ENCODE measurements around the gene IL17RE. TPM values are rescaled to one million over a fixed set of nuclear protein-coding genes. Genes with fewer than 3 reads are reported as not detected.
"Not testable (repeated sequence)": the region's sequence is repeated elsewhere in the genome, so short reads cannot be mapped to it uniquely, and the experiment has no call there.

Gene IL17RE
- polyA plus RNA-seq, 1 experiment = 2.0 TPM

GRCh38 chr3:9870978-9871377, 31.7 kb upstream of the IL17RE start:
- CTCF ChIA-PET = interaction anchor here (0.9 kb wide), 1 partner anchor 155 kb away, joined by 5 read pairs; no protein-coding TSS in a partner anchor
- POLR2A ChIA-PET = interaction anchor here (0.6 to 1.1 kb wide), 8 partner anchors 10 to 297 kb away, joined by 3 to 5 read pairs (median 4); partner anchors contain the start of gene CRELD1
- no peak overlapping the region for H3K4me3 ChIP-seq (ENCODE audit: low read depth, low read length)
- H3K27ac ChIP-seq (ENCODE audit: low read depth, low read length) = peak overlapping the region; percentile 57
- no peaks in the 10 kb centered on the region for H3K27me3 ChIP-seq (ENCODE audit: control insufficient read depth, insufficient read depth, low read length)
- DNase-seq (ENCODE audit: low read depth, low spot score) = peak; percentile 51
- no peaks in the 10 kb centered on the region for H3K9me3 ChIP-seq (ENCODE audit: control insufficient read depth, insufficient read depth, low read length)
- TF ChIP-seq, protein P1, sequence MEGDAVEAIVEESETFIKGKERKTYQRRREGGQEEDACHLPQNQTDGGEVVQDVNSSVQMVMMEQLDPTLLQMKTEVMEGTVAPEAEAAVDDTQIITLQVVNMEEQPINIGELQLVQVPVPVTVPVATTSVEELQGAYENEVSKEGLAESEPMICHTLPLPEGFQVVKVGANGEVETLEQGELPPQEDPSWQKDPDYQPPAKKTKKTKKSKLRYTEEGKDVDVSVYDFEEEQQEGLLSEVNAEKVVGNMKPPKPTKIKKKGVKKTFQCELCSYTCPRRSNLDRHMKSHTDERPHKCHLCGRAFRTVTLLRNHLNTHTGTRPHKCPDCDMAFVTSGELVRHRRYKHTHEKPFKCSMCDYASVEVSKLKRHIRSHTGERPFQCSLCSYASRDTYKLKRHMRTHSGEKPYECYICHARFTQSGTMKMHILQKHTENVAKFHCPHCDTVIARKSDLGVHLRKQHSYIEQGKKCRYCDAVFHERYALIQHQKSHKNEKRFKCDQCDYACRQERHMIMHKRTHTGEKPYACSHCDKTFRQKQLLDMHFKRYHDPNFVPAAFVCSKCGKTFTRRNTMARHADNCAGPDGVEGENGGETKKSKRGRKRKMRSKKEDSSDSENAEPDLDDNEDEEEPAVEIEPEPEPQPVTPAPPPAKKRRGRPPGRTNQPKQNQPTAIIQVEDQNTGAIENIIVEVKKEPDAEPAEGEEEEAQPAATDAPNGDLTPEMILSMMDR (IDR thresholded peaks at IDR 0.05; ENCODE audit: low read depth, low read length) = no peak

DNA sequence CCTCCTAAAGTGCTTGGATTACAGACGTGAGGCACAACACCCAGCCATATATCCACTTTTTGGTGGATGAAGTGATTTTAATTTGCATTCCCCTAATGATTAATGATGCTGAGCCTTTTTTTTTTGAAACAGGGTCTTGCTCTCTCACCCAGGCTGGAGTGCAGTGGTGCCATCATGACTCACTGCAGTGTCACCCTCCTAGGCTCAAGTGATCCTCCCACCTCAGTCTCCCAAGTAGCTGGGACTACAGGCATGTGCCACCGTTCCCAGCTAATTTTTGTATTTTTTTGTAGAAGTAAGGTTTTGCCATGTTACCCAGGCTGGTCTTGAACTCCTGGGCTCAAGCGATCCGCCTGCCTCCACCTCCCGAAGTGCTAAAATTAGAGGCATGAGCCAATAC, 30.6 kb upstream of the IL17RE start:
- CTCF ChIA-PET; DNase-seq (ENCODE audit: low read depth, low spot score); H3K4me3 ChIP-seq (ENCODE audit: low read depth, low read length); H3K27ac ChIP-seq (ENCODE audit: low read depth, low read length); H3K9me3 ChIP-seq (ENCODE audit: control insufficient read depth, insufficient read depth, low read length); H3K27me3 ChIP-seq (ENCODE audit: control insufficient read depth, insufficient read depth, low read length); POLR2A ChIA-PET: not testable (repeated sequence)

- H3K27me3 ChIP-seq (ENCODE audit: control insufficient read depth, insufficient read depth, low read length) = no peaks in the 10 kb centered on the region
- no peaks in the 10 kb centered on the region for H3K9me3 ChIP-seq (ENCODE audit: control insufficient read depth, insufficient read depth, low read length)
- no peak for DNase-seq (ENCODE audit: low read depth, low spot score)
- peak overlapping the region; percentile 39 for H3K27ac ChIP-seq (ENCODE audit: low read depth, low read length)
- ChIA-PET CTCF (no interaction called here), POLR2A (interaction anchor here (0.7 to 1.2 kb wide), 3 partner anchors 9 to 123 kb away, joined by 3 to 8 read pairs (median 5); no protein-coding TSS in a partner anchor)
- no peak overlapping the region for H3K4me3 ChIP-seq (ENCODE audit: low read depth, low read length)
- TF ChIP-seq, protein P1 (IDR thresholded peaks at IDR 0.05; ENCODE audit: low read depth, low read length) = no peak
Measured at GRCh38 chr3:9875448-9875847, 27.2 kb upstream of the IL17RE start.

DNA sequence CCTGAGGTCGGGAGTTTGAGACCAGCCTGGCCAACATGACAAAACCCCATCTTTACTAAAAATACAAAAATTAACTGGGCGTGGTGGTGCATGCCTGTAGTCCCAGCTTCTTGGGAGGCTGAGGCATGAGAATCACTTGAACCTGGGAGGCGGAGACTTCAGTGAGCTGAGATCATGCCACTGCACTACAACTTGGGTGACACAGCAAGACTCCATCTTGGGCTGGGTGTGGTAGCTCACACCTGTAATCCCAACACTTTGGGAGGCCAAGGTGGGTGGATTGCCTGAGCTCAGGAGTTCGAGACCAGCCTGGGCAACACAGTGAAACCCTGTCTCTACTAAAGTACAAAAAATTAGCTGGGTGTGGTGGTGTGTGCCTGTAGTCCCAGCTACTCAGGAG, 26.4 kb upstream of the IL17RE start:
- CTCF ChIA-PET; POLR2A ChIA-PET; H3K4me3 ChIP-seq (ENCODE audit: low read depth, low read length); DNase-seq (ENCODE audit: low read depth, low spot score); H3K27ac ChIP-seq (ENCODE audit: low read depth, low read length); H3K27me3 ChIP-seq (ENCODE audit: control insufficient read depth, insufficient read depth, low read length); H3K9me3 ChIP-seq (ENCODE audit: control insufficient read depth, insufficient read depth, low read length): not testable (repeated sequence)

DNA sequence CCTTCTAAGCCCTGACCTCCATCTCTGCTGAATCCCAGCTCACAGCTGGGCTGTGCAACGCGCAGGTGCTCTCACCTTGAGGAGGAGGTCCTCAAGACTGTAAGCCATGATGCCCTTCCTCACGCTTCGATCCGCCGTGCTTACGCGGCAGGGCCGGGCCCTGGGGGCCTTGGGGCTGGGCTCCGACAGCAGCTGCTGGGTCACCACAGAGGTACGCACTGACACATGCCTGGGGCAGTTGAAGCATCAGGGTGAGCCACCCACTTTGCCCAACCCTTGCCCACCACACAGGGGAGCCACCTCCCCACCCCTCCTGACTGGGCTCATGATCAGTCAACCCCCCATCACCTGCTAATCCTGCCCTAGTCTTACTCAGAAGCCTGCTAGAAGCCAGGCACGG, 25.7 kb upstream of the IL17RE start:
- POLR2A ChIA-PET = no interaction called here
- CTCF ChIA-PET = no interaction called here

DNA sequence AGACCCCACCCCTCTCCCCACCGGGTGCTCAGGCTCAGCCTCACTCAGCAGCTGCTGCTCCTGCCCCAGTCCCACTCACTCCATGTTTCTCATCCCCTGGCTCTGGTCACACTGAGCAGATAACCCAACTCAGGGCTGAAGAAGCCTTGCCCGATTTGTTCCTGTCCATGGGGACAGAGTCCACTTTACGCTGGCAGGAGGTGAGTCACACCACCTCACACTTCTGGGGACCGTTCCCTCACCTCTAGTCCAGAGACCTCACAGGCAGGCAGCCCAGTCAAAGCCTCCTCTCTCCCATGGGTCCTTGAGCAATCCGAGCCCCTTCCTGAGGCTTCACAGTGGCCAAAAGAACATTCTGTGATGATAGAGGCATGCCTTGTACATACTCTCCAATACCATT, 23.9 kb upstream of the IL17RE start:
- TF ChIP-seq, protein P1 (IDR thresholded peaks at IDR 0.05; ENCODE audit: low read depth, low read length) = no peak
- Histone ChIP-seq H3K4me3 (ENCODE audit: low read depth, low read length) (no peak overlapping the region), H3K9me3 (ENCODE audit: control insufficient read depth, insufficient read depth, low read length) (no peaks in the 10 kb centered on the region), H3K27ac (ENCODE audit: low read depth, low read length) (no peak overlapping the region), H3K27me3 (ENCODE audit: control insufficient read depth, insufficient read depth, low read length) (no peaks in the 10 kb centered on the region)
- POLR2A ChIA-PET = no interaction called here
- no peak for DNase-seq (ENCODE audit: low read depth, low spot score)
- CTCF ChIA-PET = no interaction called here

More for the DNA sequence above, 25.7 kb upstream of the IL17RE start:
- TF ChIP-seq, protein P1 (IDR thresholded peaks at IDR 0.05; ENCODE audit: low read depth, low read length) = no peak
- no peak for DNase-seq (ENCODE audit: low read depth, low spot score)
- Histone ChIP-seq H3K27ac (ENCODE audit: low read depth, low read length) (no peak overlapping the region), H3K9me3 (ENCODE audit: control insufficient read depth, insufficient read depth, low read length) (no peaks in the 10 kb centered on the region), H3K27me3 (ENCODE audit: control insufficient read depth, insufficient read depth, low read length) (no peaks in the 10 kb centered on the region), H3K4me3 (ENCODE audit: low read depth, low read length) (no peak overlapping the region)
